ENCODE measurements around the gene GRIFIN. TPM values are rescaled to one million over a fixed set of nuclear protein-coding genes. Genes with fewer than 3 reads are reported as not detected.

The GRIFIN gene
- total and polyA plus RNA-seq, 3 donors from 2014 or later = not detected

DNA sequence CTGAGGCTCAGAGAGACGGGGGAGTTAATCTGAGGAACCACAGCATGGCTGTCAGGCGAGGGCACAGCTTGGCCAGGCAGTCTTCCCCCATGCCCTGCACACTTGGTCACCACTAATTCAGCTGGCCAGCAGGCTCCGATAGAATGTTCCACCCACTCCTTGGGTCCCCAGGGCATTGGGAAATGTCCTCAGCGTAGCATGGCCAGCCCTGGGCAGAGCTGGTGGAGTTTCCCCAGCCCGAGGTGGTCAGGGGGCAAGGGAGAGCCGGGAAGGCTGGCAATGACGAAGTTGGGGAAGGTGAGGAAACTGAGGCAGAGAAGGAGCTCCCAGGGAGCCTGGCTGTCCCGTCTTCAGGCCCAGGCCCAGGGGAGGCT is 12.1 kb upstream of the GRIFIN start:
- peaks cover 37% of the 10 kb centered on the region for H3K4me1 ChIP-seq
- no peaks in the 10 kb centered on the region for H3K36me3 ChIP-seq (ENCODE audit: low read depth, missing control alignments)
- WGBS, 2 donors = 50 to 68% methylated on average over 7 to 8 of the region's 8 CpGs
- TF ChIP-seq, protein P1, sequence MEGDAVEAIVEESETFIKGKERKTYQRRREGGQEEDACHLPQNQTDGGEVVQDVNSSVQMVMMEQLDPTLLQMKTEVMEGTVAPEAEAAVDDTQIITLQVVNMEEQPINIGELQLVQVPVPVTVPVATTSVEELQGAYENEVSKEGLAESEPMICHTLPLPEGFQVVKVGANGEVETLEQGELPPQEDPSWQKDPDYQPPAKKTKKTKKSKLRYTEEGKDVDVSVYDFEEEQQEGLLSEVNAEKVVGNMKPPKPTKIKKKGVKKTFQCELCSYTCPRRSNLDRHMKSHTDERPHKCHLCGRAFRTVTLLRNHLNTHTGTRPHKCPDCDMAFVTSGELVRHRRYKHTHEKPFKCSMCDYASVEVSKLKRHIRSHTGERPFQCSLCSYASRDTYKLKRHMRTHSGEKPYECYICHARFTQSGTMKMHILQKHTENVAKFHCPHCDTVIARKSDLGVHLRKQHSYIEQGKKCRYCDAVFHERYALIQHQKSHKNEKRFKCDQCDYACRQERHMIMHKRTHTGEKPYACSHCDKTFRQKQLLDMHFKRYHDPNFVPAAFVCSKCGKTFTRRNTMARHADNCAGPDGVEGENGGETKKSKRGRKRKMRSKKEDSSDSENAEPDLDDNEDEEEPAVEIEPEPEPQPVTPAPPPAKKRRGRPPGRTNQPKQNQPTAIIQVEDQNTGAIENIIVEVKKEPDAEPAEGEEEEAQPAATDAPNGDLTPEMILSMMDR (IDR thresholded peaks at IDR 0.05) = no peak
- no peak for TF ChIP-seq POLR2A (IDR thresholded peaks at IDR 0.05)
- intact Hi-C loops (cut with DNase I; ENCODE audit: low total_unique reads) = no loop called here
- no peak overlapping the region for H3K4me3 ChIP-seq
- H3K27me3 ChIP-seq = no peaks in the 10 kb centered on the region
- no peaks in the 10 kb centered on the region for H3K9me3 ChIP-seq
- no peak for DNase-seq
- H3K27ac ChIP-seq = peak overlapping the region; percentile 44 to 77

DNA sequence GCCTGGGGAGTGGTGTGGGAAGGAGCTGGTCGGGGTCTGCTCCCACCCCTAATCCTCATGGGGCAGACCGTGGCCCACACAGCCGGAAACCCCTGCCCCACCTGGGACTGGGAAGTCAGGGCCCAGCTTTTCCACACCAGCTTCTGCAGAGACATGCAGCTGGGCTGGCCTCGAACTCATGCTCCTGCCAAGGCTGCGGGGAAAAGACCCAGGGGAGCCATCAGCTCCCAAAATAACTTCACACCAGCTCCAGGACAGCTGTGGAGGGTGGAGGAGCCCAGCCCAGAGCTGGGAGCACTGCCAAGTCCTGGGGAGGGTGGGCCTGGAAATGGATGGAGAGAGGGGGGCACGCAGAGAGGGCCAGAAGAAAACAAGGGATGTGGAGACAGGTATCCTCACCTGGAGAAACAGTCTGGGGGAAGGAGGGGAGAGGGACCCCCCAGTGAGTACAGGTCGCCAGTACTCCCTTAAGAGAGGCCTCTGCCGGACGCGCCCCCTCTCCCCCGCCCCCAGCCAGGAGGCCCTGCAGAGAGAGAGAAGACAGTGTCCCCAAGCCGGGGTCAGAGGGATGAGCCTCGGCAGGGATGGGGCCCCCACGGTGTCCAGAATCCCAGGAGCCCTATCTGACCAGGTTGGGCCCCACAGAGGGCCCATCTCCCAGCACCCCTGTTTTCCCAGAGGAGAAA is 11.5 kb upstream of the GRIFIN start:
- WGBS, 2 donors = 42 to 43% methylated on average over 5 to 14 of the region's 14 CpGs
- no peaks in the 10 kb centered on the region for H3K36me3 ChIP-seq (ENCODE audit: low read depth, missing control alignments)
- no peaks in the 10 kb centered on the region for H3K27me3 ChIP-seq
- peak; percentile 70 for DNase-seq
- intact Hi-C loops (cut with DNase I; ENCODE audit: low total_unique reads) = no loop called here
- H3K4me3 ChIP-seq = no peak overlapping the region
- no peak for TF ChIP-seq POLR2A (IDR thresholded peaks at IDR 0.05)
- TF ChIP-seq, protein P1 (IDR thresholded peaks at IDR 0.05) = no peak
- H3K27ac ChIP-seq = peak overlapping the region; percentile 44 to 77
- H3K9me3 ChIP-seq = no peaks in the 10 kb centered on the region
- peaks cover 33% of the 10 kb centered on the region for H3K4me1 ChIP-seq

DNA sequence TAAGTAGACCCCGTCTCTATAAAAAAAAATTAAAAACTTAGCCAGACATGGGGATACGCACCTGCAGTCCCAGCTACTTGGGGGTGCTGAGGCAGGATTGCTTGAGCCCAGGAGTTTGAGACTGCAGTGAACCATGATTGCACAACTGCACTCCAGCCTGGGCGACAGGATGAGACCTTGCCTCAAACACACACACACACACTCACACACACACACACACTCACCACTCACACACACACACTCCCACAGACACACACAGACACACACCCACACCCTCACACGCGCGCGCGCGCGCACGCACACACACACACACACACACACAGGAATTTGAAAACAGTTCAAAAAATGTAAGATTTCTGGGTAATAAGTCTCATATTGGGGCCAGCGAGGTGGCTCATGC is 8.7 kb upstream of the GRIFIN start:
- TF ChIP-seq, protein P1 (IDR thresholded peaks at IDR 0.05) = no peak
- TF ChIP-seq POLR2A (IDR thresholded peaks at IDR 0.05) = no peak
- Histone ChIP-seq H3K27ac (no peak overlapping the region), H3K4me3 (no peak overlapping the region), H3K36me3 (ENCODE audit: low read depth, missing control alignments) (no peaks in the 10 kb centered on the region), H3K27me3 (no peaks in the 10 kb centered on the region), H3K4me1 (peaks cover 27% of the 10 kb centered on the region), H3K9me3 (no peaks in the 10 kb centered on the region)
- intact Hi-C loops (cut with DNase I; ENCODE audit: low total_unique reads) = no loop called here
- DNase-seq = no peak
- 82 to 90% methylated on average over 12 of the region's 12 CpGs for WGBS, 2 donors

DNA sequence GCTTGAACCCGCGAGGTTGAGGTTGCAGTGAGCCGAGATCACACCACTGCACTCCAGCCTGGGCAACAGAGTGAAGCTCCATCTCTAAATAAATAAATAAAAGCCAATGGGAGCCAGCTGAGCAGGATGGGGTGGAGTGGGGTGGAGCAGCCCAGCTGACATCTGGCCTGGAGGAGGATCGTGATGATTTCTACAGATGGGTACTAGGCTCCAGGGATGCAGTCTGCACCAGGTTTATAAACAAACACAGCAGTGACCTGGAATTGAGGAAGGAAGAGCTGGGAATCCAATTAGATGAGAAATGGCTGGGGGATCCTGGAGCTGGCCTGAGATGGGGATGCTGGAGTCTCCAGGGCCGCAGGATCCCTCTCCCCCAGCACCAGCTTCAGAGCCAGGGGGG is 7.3 kb upstream of the GRIFIN start:
- no peaks in the 10 kb centered on the region for H3K27me3 ChIP-seq
- intact Hi-C loops (cut with DNase I; ENCODE audit: low total_unique reads) = no loop called here

More for the DNA sequence above, 7.3 kb upstream of the GRIFIN start:
- Histone ChIP-seq H3K27ac (no peak overlapping the region), H3K9me3 (no peaks in the 10 kb centered on the region), H3K4me1 (peaks cover 23% of the 10 kb centered on the region), H3K4me3 (no peak overlapping the region), H3K36me3 (ENCODE audit: low read depth, missing control alignments) (no peaks in the 10 kb centered on the region)
- DNase-seq = no peak
- 76 to 77% methylated on average over 5 of the region's 5 CpGs for WGBS, 2 donors
- no peak for TF ChIP-seq POLR2A (IDR thresholded peaks at IDR 0.05)
- TF ChIP-seq, protein P1 (IDR thresholded peaks at IDR 0.05) = no peak

Measured in testis (tissue), 3 donors.